GM18861 (cell line): ENCODE data around the gene ANXA2.
"Not testable (repeated sequence)": the region's sequence is repeated elsewhere in the genome, so short reads cannot be mapped to it uniquely, and the experiment has no call there.

Experiments used
- ATAC-seq: cut with Tn5 transposase; IDR thresholded peaks from one replicate; pipeline ENCODE4 v1.9.1; 2021; ENCODE audit not compliant: unreplicated experiment

Gene ANXA2

DNA sequence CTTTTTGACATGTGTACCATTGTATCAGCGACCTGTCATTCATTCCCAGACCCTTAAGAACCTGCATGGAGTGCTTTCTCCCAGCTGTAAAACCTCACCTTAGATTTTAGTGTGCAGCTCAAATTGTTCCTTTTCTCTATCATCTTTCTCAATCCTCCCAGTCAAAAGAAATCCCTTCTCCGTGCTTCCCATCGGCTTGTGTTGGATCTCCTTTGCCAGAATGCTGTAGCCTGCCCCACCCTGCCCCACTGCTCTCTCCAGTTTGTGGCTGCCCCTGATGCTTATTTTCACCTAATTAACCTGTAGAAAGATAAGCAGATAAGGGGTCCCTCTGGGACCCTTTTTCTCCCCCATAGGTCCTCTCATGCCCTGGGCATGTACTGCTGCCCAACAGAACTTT lies 51.1 kb downstream of the ANXA2 start:
- ATAC-seq: no peak

GRCh38 chr15:60346077-60346476 lies 51.7 kb downstream of the ANXA2 start:
- no peak for ATAC-seq

GRCh38 chr15:60345598-60345997 lies 52.2 kb downstream of the ANXA2 start:
- no peak for ATAC-seq

DNA sequence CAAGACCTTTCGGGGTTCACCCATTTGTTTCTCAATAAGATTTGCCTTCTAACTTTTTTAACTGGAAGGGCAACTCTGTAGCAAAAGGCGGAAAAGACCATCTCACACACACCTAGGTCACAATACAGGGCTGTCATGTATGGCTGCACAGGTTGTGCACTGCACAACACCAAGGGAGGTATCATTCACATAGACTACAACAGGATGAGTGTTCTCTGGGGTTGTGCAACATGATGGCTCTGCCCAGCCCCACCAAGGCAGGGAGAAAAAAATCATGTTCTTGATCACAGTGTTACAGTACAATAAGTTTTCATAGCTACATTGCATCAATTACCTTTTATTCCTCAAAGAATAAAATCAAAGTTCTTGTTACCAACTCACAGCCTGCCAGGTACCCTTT lies 52.8 kb downstream of the ANXA2 start:
- no peak for ATAC-seq

DNA sequence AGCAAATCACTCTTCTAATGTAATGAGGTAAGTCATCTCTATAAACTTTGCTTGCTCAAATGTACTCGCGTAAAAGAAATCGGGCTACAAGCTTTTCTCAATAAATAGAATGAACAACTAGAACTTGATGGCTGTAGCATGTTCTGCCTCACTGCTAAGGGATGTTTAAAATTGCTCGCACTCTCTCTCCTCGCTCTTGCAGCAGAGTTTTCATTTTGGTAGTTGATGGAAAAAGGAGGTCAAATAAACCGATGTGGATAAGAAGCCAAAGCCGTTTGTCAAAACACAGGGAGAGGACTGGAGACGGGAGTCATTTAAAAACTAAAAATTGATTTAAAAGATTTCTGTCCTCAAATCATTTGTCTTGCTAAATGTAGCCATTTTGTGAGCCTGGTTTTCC lies 53.3 kb downstream of the ANXA2 start:
- ATAC-seq: no peak

- no peak for ATAC-seq
Measured at GRCh38 chr15:60343221-60343970, 54.4 kb downstream of the ANXA2 start.

DNA sequence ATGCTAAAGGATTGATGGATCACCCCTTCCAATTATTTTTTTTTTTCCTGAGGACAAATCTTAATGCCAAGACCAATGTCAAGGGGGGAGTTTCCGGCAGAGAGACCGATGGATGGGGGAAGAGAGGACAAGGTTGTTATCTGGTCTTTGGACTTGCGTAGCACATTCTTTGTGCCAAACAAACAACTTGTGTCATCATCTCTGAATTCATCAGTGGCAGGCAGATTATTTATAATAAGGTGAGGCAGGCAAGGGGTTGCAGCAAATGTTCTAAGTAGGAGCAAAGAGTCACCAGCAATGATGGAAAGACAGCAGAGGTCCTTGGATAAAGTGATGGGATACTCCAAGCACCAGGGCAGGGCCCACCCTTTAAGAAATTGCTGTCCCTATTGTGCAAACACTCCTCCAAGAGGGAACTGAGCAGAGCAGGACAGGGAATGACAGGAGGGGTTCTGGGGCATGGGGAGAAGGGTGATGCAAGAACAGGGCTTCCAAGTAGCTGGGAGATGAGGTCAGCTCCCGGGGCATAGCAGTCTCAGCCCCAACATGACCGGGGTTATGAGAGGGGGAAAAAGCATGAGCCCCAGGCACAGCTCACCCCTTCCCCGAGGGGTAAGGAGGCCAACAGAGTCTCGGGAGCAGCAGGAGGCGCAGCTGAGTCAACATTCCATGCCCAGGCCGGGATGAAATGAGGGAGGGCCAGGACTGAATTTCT lies 57.4 kb downstream of the ANXA2 start:
- ATAC-seq: no peak

GRCh38 chr15:60339236-60339635 lies 58.5 kb downstream of the ANXA2 start:
- ATAC-seq: no peak

- no peak for ATAC-seq
Measured at GRCh38 chr15:60338810-60339209, 59.0 kb downstream of the ANXA2 start.

- no peak for ATAC-seq
Measured at GRCh38 chr15:60337076-60337475, 60.7 kb downstream of the ANXA2 start.

DNA sequence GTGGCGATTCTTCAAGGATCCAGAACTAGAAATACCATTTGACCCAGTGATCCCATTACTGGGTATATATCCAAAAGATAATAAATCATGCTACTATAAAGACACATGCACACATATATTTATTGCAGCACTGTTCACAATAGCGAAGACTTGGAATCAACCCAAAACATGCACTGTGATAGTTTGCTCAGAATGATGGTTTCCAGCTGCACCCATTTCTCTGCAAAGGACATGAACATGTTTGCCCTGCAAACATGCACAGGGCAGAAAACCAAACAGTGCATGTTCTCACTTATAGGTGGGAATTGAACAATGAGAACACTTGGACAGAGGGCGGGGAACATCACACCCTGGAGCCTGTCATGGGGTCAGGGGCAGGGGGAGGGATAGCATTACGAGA lies 62.5 kb downstream of the ANXA2 start:
- not testable (repeated sequence) for ATAC-seq

DNA sequence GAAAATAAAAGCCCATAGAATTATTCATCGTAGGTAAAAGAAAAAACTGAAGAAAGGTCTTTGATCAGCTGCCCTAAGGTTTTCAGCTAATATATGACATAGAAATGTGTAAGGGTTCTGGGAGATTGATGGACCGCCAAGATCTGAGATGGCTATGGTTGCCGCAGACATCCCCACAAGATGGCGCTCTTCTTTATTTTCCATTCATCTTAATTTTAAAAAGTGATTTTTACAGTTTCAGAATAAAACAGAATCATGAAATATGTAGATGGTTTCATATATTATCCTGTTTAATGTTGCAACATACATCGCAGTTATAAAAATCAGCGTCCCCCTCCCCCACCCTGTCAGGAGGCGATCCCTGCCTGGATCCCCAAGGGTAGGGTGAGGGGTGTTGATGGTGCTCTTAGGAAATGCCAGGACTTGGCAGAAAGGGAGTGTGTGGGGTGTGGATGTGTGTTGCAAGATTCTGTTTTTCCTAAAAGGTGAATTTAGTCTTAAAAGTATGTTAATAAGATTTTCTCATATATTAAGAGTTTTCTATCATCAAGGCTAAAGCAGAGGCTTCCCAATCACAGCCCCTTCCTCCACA lies 68.8 kb downstream of the ANXA2 start:
- no peak for ATAC-seq

GRCh38 chr15:60326824-60327654 lies 70.7 kb downstream of the ANXA2 start:
- ATAC-seq: no peak

- ATAC-seq: no peak
Measured at GRCh38 chr15:60326343-60326742, 71.4 kb downstream of the ANXA2 start.

GRCh38 chr15:60325905-60326304 lies 71.9 kb downstream of the ANXA2 start:
- ATAC-seq: no peak

- no peak for ATAC-seq
Measured at GRCh38 chr15:60324706-60325438, 72.9 kb downstream of the ANXA2 start.

- ATAC-seq: no peak
Measured at GRCh38 chr15:60323322-60323721, 74.5 kb downstream of the ANXA2 start.

- ATAC-seq: no peak
Measured at GRCh38 chr15:60320365-60320764, 77.4 kb downstream of the ANXA2 start.

GRCh38 chr15:60318216-60318867 lies 79.4 kb downstream of the ANXA2 start:
- no peak for ATAC-seq

- no peak for ATAC-seq
Measured at GRCh38 chr15:60316961-60317360, 80.8 kb downstream of the ANXA2 start.
